Mucosa of descending colon (tissue), 3 donors: ENCODE measurements around the gene CSHL1. TPM values are rescaled to one million over a fixed set of nuclear protein-coding genes. Genes with fewer than 3 reads are reported as not detected.
A peak's percentile ranks its signal among the peaks of the same experiment; 100 is the strongest.
"Not testable (repeated sequence)": the region's sequence is repeated elsewhere in the genome, so short reads cannot be mapped to it uniquely, and the experiment has no call there.

Experiments
- ATAC-seq: fragments of 200-7000 bp; cut with Tn5 transposase; one replicate; pipeline ENCODE4 v1.9.1; 2020; ENCODE audit warnings: mild to moderate bottlenecking, moderate library complexity
- DNase-seq, 3 donors: peaks; one replicate each; pipeline ENCODE4 v3.0.0-alpha.2; 2020
- H3K36me3 ChIP-seq: fragments of 200-600 bp; one replicate; pipeline ENCODE4 v1.8.0; 2021; ENCODE audit warnings: low read depth, mild to moderate bottlenecking
- H3K4me1 ChIP-seq: fragments of 200-600 bp; one replicate; pipeline ENCODE4 v1.8.0; 2021; ENCODE audit warnings: low read depth, mild to moderate bottlenecking
- H3K4me3 ChIP-seq: fragments of 200-600 bp; one replicate; pipeline ENCODE4 v1.8.0; 2021; ENCODE audit warnings: mild to moderate bottlenecking
- H3K9me3 ChIP-seq: fragments of 200-600 bp; one replicate; pipeline ENCODE4 v1.8.0; 2021; ENCODE audit warnings: mild to moderate bottlenecking
- intact Hi-C, 2 donors: fragments of 100-400 bp; cut with DNase I in 1 of 2; cut with micrococcal nuclease in 1 of 2; formaldehyde crosslinking; loops; one replicate each; pipeline versions ENCODE4 v1.11.0 to v1.11.1; 2022; cut with DNase I, micrococcal nuclease
- total RNA-seq, 3 donors: library from RNA; stranded (reverse); fragmentation: NEBNext Ultra II Directional in 2 of 3; extraction: Animal tissue kit (Norgen Biotek cat#: 25700) in 2 of 3; gene quantifications; one replicate each; pipeline versions ENCODE4 v1.2.1 to v1.2.4, GENCODE V29; 2021 to 2023
- TF ChIP-seq, protein P1 (sequence below): fragments of 200-600 bp; IDR thresholded peaks from one replicate; pipeline ENCODE4 v1.8.0; 2022; ENCODE audit warnings: antibody characterized with exemption, mild to moderate bottlenecking
- donor health status: DM: no; HTN: no; CAD: no; lungs with moderate emphysema.
- donor health status: DM: no; HTN: no; CAD: no.
- donor health status: DM: no; HTN: yes; CAD: no.

The CSHL1 gene
- total RNA-seq, 3 donors from 2014 or later, result not detected

DNA sequence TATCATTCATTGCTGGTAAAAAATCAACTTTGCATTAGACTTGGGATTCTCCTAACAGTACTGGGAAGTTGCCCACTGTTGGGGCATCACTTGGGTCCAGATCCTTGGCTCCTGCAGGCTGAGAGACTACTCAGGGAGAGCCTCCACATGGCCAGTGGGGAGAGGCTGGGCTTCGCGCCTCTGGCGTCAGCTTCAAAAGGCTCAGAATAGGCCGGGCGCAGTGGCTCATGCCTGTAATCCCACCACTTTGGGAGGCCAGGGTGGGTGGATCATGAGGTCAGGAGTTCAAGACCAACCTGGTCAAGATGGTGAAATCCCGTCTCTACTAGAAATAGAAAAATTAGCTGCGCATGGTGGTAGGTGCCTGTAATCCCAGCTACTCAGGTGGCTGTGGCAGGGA lies 3.4 kb upstream of the CSHL1 start:
- TF ChIP-seq, protein P1, sequence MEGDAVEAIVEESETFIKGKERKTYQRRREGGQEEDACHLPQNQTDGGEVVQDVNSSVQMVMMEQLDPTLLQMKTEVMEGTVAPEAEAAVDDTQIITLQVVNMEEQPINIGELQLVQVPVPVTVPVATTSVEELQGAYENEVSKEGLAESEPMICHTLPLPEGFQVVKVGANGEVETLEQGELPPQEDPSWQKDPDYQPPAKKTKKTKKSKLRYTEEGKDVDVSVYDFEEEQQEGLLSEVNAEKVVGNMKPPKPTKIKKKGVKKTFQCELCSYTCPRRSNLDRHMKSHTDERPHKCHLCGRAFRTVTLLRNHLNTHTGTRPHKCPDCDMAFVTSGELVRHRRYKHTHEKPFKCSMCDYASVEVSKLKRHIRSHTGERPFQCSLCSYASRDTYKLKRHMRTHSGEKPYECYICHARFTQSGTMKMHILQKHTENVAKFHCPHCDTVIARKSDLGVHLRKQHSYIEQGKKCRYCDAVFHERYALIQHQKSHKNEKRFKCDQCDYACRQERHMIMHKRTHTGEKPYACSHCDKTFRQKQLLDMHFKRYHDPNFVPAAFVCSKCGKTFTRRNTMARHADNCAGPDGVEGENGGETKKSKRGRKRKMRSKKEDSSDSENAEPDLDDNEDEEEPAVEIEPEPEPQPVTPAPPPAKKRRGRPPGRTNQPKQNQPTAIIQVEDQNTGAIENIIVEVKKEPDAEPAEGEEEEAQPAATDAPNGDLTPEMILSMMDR, result no peak
- ATAC-seq, result no peak
- intact Hi-C loops, result loop anchor here in 1 of 2 donors (10.0 kb wide), 1 partner anchor 220 kb away; the partner anchor contains the start of gene ERN1

DNA sequence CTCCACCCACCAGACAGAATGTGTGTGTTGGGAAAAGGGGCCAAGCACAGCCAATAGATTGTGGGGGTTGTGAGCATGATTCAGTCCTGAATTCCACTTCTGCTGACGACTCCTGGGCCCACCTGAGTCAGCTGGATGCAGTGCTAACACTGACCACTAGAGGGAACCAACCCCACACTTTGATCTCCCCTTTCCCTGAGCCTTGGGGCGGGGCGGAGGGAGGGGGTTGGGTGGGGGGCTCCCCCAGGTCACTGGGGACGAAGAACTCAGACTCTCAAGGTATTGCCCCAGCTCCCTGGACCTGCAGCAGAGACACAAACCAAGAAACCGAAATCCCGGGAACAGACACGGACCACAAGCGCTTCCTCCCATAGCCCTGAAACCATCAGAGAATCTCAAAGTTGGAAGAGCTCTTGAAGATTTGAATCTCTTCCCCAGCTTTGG lies 621 bp upstream of the CSHL1 start:
- ATAC-seq, result peak; percentile 68
- H3K9me3 ChIP-seq, result no peaks in the 10 kb centered on the region
- TF ChIP-seq, protein P1, result peak; percentile 76
- intact Hi-C loops, result loop anchor here in 1 of 2 donors (10.0 kb wide), 1 partner anchor 223 kb away; the partner anchor contains the start of gene ERN1
- peak in 2 of 3 donors; percentile 18 to 63 for DNase-seq
- H3K4me1 ChIP-seq, result no peaks in the 10 kb centered on the region
- no peaks in the 10 kb centered on the region for H3K36me3 ChIP-seq
- no peak overlapping the region for H3K4me3 ChIP-seq

More for the DNA sequence above, 3.4 kb upstream of the CSHL1 start:
- Histone ChIP-seq H3K4me1 (no peaks in the 10 kb centered on the region), H3K4me3 (no peak overlapping the region), H3K36me3 (no peaks in the 10 kb centered on the region), H3K9me3 (no peaks in the 10 kb centered on the region)
- DNase-seq, result peak in 1 of 3 donors; percentile 22

DNA sequence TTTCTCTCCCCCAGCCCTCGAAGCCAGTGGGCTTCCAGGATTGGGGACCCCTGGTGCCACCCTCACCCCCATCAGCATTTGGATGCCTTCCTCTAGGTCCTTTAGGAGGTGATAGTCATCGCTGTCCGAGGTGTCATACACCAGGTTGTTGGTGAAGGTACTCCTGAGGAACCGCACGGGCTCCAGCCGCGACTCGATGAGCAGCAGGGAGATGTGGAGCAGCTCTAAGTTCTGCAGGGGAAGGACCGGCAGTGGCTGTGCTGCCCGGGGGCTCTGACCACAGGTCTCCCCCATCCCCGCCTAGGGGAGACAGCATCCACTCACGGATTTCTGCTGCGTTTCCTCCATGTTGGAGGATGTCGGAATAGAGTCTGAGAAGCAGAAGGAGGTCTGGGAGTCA lies 962 bp downstream of the CSHL1 start:
- ATAC-seq (no peak), DNase-seq (peak in 1 of 3 donors; percentile 19)
- H3K4me1 ChIP-seq, result no peaks in the 10 kb centered on the region
- intact Hi-C loops, result loop anchor here in 1 of 2 donors (10.0 kb wide), 1 partner anchor 225 kb away; the partner anchor contains the start of gene ERN1
- TF ChIP-seq, protein P1, result no peak
- no peaks in the 10 kb centered on the region for H3K9me3 ChIP-seq
- H3K36me3 ChIP-seq, result no peaks in the 10 kb centered on the region
- H3K4me3 ChIP-seq, result no peak overlapping the region

DNA sequence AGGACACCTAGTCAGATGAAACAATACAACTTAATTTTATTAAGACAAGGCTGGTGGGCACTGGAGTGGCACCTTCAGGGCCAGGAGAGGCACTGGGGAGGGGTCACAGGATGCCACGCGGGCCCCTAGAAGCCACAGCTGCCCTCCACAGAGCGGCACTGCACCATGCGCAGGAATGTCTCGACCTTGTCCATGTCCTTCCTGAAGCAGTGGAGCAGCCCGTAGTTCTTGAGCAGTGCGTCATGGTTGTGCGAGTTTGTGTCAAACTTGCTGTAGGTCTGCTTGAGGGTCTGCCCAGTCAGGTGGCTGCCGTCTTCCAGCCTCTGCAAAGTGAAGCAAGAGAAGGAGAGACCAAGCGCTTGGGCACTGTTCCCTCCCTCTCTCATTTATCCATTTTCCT lies 1.5 kb downstream of the CSHL1 start:
- H3K36me3 ChIP-seq, H3K4me1 ChIP-seq, H3K9me3 ChIP-seq, intact Hi-C loops, ATAC-seq, H3K4me3 ChIP-seq: not testable (repeated sequence)
- DNase-seq, result peak in 1 of 3 donors; percentile 15

DNA sequence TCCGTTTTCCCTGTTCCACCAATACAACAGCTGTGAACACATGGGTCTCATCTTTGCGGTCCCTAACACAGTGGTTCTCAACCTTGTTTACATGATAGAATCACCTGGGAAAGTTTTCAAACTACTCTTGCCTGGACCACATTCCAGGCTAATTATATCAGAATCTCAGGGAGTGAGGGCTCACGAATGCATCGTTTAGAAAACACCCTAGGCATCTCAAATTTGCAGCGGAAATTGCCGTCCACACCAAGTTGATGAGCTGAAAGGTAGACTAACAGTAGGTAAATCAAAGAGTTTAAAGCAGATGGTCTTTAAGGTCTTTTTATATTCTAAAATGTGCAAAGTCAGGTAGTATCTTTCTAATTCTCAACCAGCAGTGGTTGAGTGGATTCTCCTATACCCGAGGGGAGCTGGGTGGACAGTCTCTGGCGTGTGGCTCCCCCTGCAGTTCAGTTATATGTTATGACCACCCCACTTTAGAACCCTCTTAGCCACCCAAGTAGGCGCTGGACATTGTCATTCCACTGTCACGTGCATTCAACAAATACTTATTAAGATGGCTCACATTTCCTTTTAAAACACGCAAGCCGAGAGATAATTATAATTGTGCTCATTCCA lies 3.8 kb downstream of the CSHL1 start:
- DNase-seq, result peak in 1 of 3 donors; percentile 3
- ATAC-seq, H3K9me3 ChIP-seq, H3K4me3 ChIP-seq, H3K36me3 ChIP-seq, intact Hi-C loops, H3K4me1 ChIP-seq: not testable (repeated sequence)

DNA sequence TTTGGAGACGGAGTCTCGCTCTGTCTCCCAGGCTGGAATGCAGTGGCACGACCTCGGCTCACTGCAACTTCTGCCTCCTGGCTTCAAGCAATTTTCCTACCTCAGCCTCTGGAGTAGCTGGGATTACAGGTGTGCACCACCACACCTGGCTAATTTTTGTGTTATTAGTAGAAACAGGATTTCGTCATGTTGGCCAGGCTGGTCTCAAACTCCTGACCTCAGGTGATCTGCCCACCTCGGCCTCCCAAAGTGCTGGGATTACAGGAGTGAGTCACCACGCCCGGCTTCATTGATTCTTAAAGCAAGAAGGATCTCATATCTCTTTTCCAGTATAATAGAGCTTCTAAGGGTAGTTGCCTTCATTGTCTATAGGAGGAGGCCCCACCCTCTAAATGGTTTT lies 6.3 kb downstream of the CSHL1 start:
- intact Hi-C loops, ATAC-seq, H3K36me3 ChIP-seq, H3K9me3 ChIP-seq, H3K4me3 ChIP-seq, H3K4me1 ChIP-seq: not testable (repeated sequence)
- peak in 1 of 3 donors; percentile 6 for DNase-seq

DNA sequence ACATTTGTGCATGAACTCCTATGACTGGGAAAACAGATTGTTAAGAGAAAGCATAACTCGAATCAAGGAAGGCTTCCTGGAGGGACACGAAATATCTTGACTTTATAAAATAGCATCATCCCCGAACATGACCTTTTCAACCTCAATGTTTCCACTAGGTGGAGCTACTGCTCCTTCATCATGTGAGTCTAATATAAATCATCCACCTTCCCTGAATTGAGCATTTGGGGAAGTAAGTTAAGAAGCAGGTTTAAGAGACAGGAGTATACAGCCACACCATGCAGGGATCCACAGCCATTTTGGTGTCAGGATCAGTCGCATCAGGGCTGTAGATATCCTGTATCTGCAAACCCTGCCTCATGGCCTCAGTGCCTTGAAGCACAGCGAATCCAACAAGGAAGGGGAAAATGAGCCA lies 7.3 kb downstream of the CSHL1 start:
- H3K9me3 ChIP-seq, intact Hi-C loops, H3K36me3 ChIP-seq, H3K4me1 ChIP-seq, H3K4me3 ChIP-seq: not testable (repeated sequence)
- ATAC-seq (peak; percentile 54), DNase-seq (peak in 2 of 3 donors; percentile 5 to 58)

DNA sequence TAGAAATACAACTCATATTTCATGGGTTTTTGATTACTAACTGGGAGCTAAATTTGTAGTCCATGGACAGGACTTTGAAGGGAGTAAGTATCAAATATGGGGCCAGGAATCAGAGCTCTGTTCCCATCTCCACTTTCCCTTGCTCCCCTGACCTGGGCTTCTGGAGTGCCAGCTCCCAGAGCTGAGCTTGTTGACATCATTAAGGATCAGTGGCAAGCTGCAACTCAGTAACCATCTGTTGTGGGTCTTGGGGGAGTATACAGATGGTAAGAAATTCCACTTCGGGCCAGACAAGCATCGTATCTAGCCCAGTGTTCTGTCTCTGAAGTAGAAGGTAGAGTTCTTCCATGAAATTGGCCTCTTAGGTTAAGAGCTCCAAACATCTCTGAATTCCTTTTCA lies 9.1 kb downstream of the CSHL1 start:
- intact Hi-C loops, ATAC-seq, H3K4me1 ChIP-seq, H3K4me3 ChIP-seq, DNase-seq, H3K9me3 ChIP-seq, H3K36me3 ChIP-seq: not testable (repeated sequence)

DNA sequence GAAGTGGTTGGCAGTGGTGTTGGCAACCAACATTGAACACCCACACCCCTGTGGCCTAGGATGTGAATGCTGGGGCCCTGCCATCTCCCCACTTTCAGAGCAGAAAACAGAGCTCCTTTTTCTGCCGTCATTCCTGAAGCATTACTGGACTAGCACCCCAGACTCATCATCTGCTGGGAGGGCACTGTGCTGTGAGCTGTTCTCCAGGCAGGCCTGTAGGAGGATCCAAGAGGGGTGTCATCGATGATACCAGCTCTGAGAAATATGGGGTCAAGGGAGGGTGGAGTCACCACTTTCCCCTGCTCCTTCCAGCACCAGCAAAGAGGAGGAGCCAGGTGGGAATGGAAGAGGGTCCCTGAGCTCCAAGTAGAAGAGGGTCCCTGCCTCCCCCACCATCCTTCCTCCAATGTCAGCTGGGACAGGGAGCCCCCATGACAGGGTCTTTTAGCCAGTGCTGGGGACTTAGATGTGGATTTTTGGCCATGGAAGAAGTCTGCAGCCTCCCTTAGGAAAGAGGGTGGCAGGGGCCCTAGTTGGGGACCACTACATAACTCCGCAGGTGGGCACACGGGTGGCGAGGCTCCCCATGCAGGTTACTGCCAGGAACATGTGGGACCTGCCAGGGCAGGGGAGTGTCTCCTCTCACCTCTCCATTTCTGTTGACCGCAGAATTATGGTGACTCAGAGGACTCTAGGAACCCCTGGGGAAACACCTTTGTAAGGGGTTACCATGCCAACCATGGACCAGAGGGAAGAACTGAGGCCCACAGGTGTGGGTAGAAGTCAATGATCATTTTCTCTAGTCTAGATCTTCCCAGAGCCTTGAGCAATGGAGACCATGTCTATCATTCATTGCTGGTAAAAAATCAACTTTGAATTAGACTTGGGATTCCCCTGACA lies 11.9 kb downstream of the CSHL1 start:
- H3K4me3 ChIP-seq, intact Hi-C loops, ATAC-seq, H3K9me3 ChIP-seq, H3K4me1 ChIP-seq, H3K36me3 ChIP-seq, DNase-seq: not testable (repeated sequence)

DNA sequence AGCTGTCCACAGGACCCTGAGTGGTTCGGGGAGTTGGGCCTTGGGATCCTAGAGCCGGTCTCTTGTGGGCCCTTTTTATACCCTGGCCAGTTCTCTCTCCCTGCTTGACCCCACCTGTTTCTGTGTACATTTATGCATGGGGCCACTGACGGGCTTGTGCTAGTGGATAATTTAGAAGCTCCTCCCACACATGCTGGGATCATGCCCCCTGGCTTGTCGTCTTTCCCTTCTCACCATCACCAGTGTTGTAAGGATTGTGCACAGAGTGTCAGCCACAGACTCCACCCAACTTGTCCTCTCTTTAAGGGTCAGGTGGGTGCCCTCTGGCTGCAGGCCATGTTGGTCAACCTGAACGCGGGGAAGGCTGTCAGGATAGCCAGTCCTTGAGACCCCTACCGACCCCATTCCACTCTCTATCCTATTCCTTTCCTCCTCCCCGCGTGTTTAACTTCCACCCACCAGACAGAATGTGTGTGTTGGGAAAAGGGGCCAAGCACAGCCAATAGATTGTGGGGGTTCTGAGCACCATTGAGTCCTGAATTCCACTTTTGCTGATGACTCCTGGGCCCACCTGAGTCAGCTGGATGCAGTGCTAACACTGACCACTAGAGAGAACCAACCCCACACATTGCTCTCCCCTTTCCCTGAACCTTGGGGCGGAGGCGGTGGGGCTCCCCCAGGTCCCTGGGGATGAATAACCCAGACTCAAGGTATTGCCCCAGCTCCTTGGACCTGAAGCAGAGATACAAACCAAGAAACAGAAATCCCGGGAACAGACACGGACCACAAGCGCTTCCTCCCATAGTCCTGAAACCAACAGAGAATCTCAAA lies 14.3 kb downstream of the CSHL1 start, which contains the start of gene CSH1:
Gene CSH1, minus strand, starts transcription at position 51 of the 831 bp plus-strand sequence. CDS start 63 bp downstream, outside the sequence.
- intact Hi-C loops, ATAC-seq, H3K4me1 ChIP-seq: not testable (repeated sequence)

More for the DNA sequence above, 14.3 kb downstream of the CSHL1 start, which contains the start of gene CSH1:
- not testable (repeated sequence) for H3K36me3 ChIP-seq, DNase-seq, H3K4me3 ChIP-seq, H3K9me3 ChIP-seq
